GM12878 (cell line): ENCODE data around the gene TMEM41B. TPM values are rescaled to one million over a fixed set of nuclear protein-coding genes. Genes with fewer than 3 reads are reported as not detected.
A peak's percentile ranks its signal among the peaks of the same experiment; 100 is the strongest.

Experiments used
- ATAC-seq: fragments of 200-7000 bp; cut with Tn5 transposase; 3 replicates; pipeline ENCODE4 v1.9.1; 2020; ENCODE audit warnings: mild to moderate bottlenecking, moderate library complexity
- BruUV-seq: library from RNA; stranded (reverse); fragments of 400-500 nt; replicated peaks from 2 replicates; lab custom pipeline; 2021; lab: Mats Ljungman, UMichigan
- CTCF ChIA-PET: fragments of 300-600 bp; sonication (Branson Sonifier 250); formaldehyde crosslinking; extraction: SDS; loops from one replicate; lab custom pipeline; 2021; ENCODE audit warnings: inconsistent platforms; lab: Yijun Ruan, JAX
- POLR2A ChIA-PET: fragments of 350-600 bp; formaldehyde crosslinking; extraction: SDS; loops from one replicate; lab custom pipeline; 2021; ENCODE audit warnings: inconsistent platforms; lab: Charles Lee
- RAD21 ChIA-PET: fragments of 300-600 bp; sonication (Branson Sonifier 250); formaldehyde crosslinking; loops from one replicate; lab custom pipeline; 2023; ENCODE audit warnings: antibody characterized with exemption; ENCODE audit not compliant: unreplicated experiment; lab: Charles Lee
- SMC1A ChIA-PET: fragments of 300-600 bp; sonication (Branson Sonifier 250); formaldehyde crosslinking; loops from one replicate; lab custom pipeline; 2023; ENCODE audit not compliant: unreplicated experiment, uncharacterized antibody; lab: Charles Lee
- DNase-seq: peaks from one replicate; pipeline ENCODE4 v3.0.0-alpha.2; 2011; ENCODE audit warnings: low read depth, low spot score
- FAIRE-seq: peaks from 3 replicates; lab custom pipeline; 2011; peaks lifted over from hg19 to GRCh38; lab: Jason Lieb, UNC
- H2AFZ ChIP-seq: 2 replicates; pipeline ENCODE4 v1.6.0; 2011; ENCODE audit warnings: low read depth, low read length, control low read depth; ENCODE audit not compliant: control insufficient read depth
- H3K27ac ChIP-seq: 2 replicates; pipeline ENCODE4 v1.5.1; 2011; ENCODE audit warnings: control low read depth; ENCODE audit not compliant: control insufficient read depth, insufficient read depth
- H3K27me3 ChIP-seq, 2 experiments: replicated peaks in 1 of 2; 2 replicates each; pipeline versions ENCODE4 v1.6.0 to v1.6.1; 2011; ENCODE audit warnings: low read length in 1 of 2; ENCODE audit not compliant: control insufficient read depth in 2 of 2, insufficient read depth in 2 of 2
- H3K36me3 ChIP-seq, 2 experiments: 2 replicates each; pipeline ENCODE4 v1.5.1; 2011; ENCODE audit warnings: low read length in 1 of 2; ENCODE audit not compliant: control insufficient read depth in 2 of 2, insufficient read depth in 2 of 2
- H3K4me1 ChIP-seq: 2 replicates; pipeline ENCODE4 v1.6.1; 2011; ENCODE audit warnings: mild to moderate bottlenecking, low read length, moderate library complexity, mixed read lengths; ENCODE audit not compliant: control insufficient read depth, insufficient read depth
- H3K4me2 ChIP-seq: 2 replicates; pipeline ENCODE4 v1.6.0; 2011; ENCODE audit warnings: control low read depth; ENCODE audit not compliant: control insufficient read depth, insufficient read depth
- H3K4me3 ChIP-seq: fragments of 200-600 bp; sonication (generic); 2 replicates; pipeline ENCODE4 v1.5.1; 2016
- H3K79me2 ChIP-seq: 2 replicates; pipeline ENCODE4 v1.6.0; 2011; ENCODE audit warnings: low read length; ENCODE audit not compliant: control insufficient read depth, insufficient read depth
- H3K9ac ChIP-seq: 2 replicates; pipeline ENCODE4 v1.8.0; 2011; ENCODE audit warnings: low read length, control low read depth, mixed read lengths; ENCODE audit not compliant: control insufficient read depth, insufficient read depth
- H3K9me3 ChIP-seq: replicated peaks from 3 replicates; pipeline ENCODE4 v1.5.1; 2011; ENCODE audit warnings: mild to moderate bottlenecking, low read length; ENCODE audit not compliant: control insufficient read depth, insufficient read depth
- H4K20me1 ChIP-seq: 2 replicates; pipeline ENCODE4 v1.6.0; 2011; ENCODE audit not compliant: control insufficient read depth, insufficient read depth
- CBX3 ChIP-seq: fragments of 200-600 bp; sonication (generic); IDR thresholded peaks from 2 replicates; pipeline ENCODE4 v1.6.1; 2016; ENCODE audit warnings: low read depth, borderline replicate concordance
- CEBPB ChIP-seq, 2 experiments: fragments of 150-350 bp in 1 of 2; IDR thresholded peaks; 2 replicates each; pipeline ENCODE4 v1.6.1; 2012 to 2014; ENCODE audit warnings: low read depth in 2 of 2, low read length in 2 of 2, borderline replicate concordance in 1 of 2, inconsistent platforms in 1 of 2
- EGR1 ChIP-seq, 2 experiments: IDR thresholded peaks; 1 replicate in 1 of 2; 2 replicates in 1 of 2; pipeline ENCODE4 v1.6.1; 2011 to 2012; ENCODE audit warnings: low read depth in 2 of 2, low read length in 2 of 2, borderline replicate concordance in 1 of 2, mild to moderate bottlenecking in 1 of 2, moderate library complexity in 1 of 2
- ETV6 ChIP-seq, 2 experiments: fragments of 450-650 bp in 1 of 2; IDR thresholded peaks in 1 of 2; conservative IDR thresholded peaks in 1 of 2; 2 replicates each; pipeline ENCODE4 v1.6.1; 2014; ENCODE audit warnings: antibody characterized with exemption in 1 of 2, borderline replicate concordance in 1 of 2, low read depth in 1 of 2, mild to moderate bottlenecking in 1 of 2, moderate library complexity in 1 of 2
- KLF5 ChIP-seq: fragments of 450-650 bp; IDR thresholded peaks from 2 replicates; pipeline ENCODE4 v1.6.1; 2014; ENCODE audit warnings: mild to moderate bottlenecking; ENCODE audit not compliant: partially characterized antibody
- NR2F1 ChIP-seq: fragments of 450-650 bp; conservative IDR thresholded peaks from 2 replicates; pipeline ENCODE4 v1.6.1; 2017; ENCODE audit warnings: mild to moderate bottlenecking
- RB1 ChIP-seq: fragments of 450-650 bp; formaldehyde crosslinking; IDR thresholded peaks from 2 replicates; pipeline ENCODE4 v1.6.1; 2017; ENCODE audit warnings: mild to moderate bottlenecking, borderline replicate concordance
- SUZ12 ChIP-seq: fragments of 200-600 bp; sonication (generic); IDR thresholded peaks from one replicate; pipeline ENCODE4 v1.6.1; 2018; ENCODE audit warnings: antibody characterized with exemption, mild to moderate bottlenecking; ENCODE audit not compliant: unreplicated experiment
- WGBS: methylation state at CpG from one replicate; pipeline ENCODE4 v1.1.6; 2016; ENCODE audit warnings: low lambda C conversion rate; ENCODE audit not compliant: insufficient replicate concordance, insufficient coverage; ENCODE audit errors: missing lambda C conversion rate; 5-methylcytosine and 5-hydroxymethylcytosine counted together
- in situ Hi-C: fragments of 300-500 bp; cut with MboI; formaldehyde crosslinking; loops from 9 replicates; pipeline ENCODE4 v1.14.3; 2018; ENCODE audit warnings: mixed read lengths
- intact Hi-C: fragments of 100-400 bp; cut with micrococcal nuclease; formaldehyde crosslinking; loops from one replicate; pipeline ENCODE4 v1.14.2; 2022; ENCODE audit not compliant: unreplicated experiment
- polyA plus RNA-seq, 11 experiments: library from polyadenylated mRNA; depleted of rRNA in 4 of 11; unstranded in 6 of 11; stranded (reverse) in 5 of 11; fragments of >200 nt; fragmentation: Nextera tagmentation in 4 of 11; fragmentation: Illumina TruSeq in 1 of 11; extraction: Ambion mirVana in 4 of 11; extraction: Trizol in 1 of 11; gene quantifications; 1 replicate in 1 of 11; 2 replicates in 10 of 11; pipeline versions ENCODE4 v1.2.1 to v1.2.3, GENCODE V29; 2011 to 2016; ENCODE audit warnings: inconsistent platforms in 2 of 11, missing spikeins in 2 of 11, low read depth in 1 of 11
- total RNA-seq, 4 experiments: library from RNA; depleted of rRNA in 3 of 4; stranded (reverse); fragments of >200 nt in 3 of 4; fragmentation: Illumina TruSeq in 1 of 4; extraction: Trizol in 1 of 4; gene quantifications; 2 replicates each; pipeline versions ENCODE4 v1.2.1 to v1.2.3, GENCODE V29; 2013 to 2021

TMEM41B gene
- total and polyA plus RNA-seq, 10 of the 15 experiments (the other 5 are each of a cell fraction or from before 2014, with no cell fraction given), result 8.0 to 31.0 (median 20.5) TPM

- ChIA-PET POLR2A (interaction anchor here (0.7 to 1.6 kb wide), 2 partner anchors 10 to 41 kb away, joined by 3 to 4 read pairs; no protein-coding TSS in a partner anchor), SMC1A (interaction anchor here (1.1 to 3.3 kb wide), 5 partner anchors 10 to 42 kb away, joined by 3 to 19 read pairs (median 8); no protein-coding TSS in a partner anchor), RAD21 (interaction anchor here (1.2 to 1.9 kb wide), 3 partner anchors 10 to 84 kb away, joined by 3 to 6 read pairs (median 4); no protein-coding TSS in a partner anchor), CTCF (interaction anchor here (0.7 to 1.6 kb wide), 3 partner anchors 10 to 255 kb away, joined by 3 to 4 read pairs (median 4); no protein-coding TSS in a partner anchor)
- ATAC-seq (peak; percentile 40), FAIRE-seq (no peak), DNase-seq (no peak)
- peaks cover 26% of the 10 kb centered on the region for H3K4me1 ChIP-seq
- no TSS peak for BruUV-seq
- intact Hi-C loops (loop anchor here (2.0 kb wide), 1 partner anchor 41 kb away; no protein-coding TSS in a partner anchor), in situ Hi-C loops (no loop called here)
- WGBS, result 53% methylated on average over 3 of the region's 3 CpGs
- peaks cover 17% of the 10 kb centered on the region for H3K79me2 ChIP-seq
- no peak overlapping the region for H2AFZ ChIP-seq
- H3K4me2 ChIP-seq, result no peak overlapping the region
- H3K9me3 ChIP-seq, result no peaks in the 10 kb centered on the region
- H3K4me3 ChIP-seq, result no peak overlapping the region
- H3K27me3 ChIP-seq, result no peaks in the 10 kb centered on the region
- no peak overlapping the region for H3K9ac ChIP-seq
- H4K20me1 ChIP-seq, result no peaks in the 10 kb centered on the region
- no peaks in the 10 kb centered on the region for H3K36me3 ChIP-seq
- TF ChIP-seq EGR1 (IDR thresholded peaks at IDR 0.05; ENCODE audit: borderline replicate concordance in 1 of 2, low read depth in 2 of 2, low read length in 2 of 2) (no peak), RB1 (no peak), NR2F1 (no peak), SUZ12 (no peak), ETV6 (conservative IDR thresholded peaks at IDR 0.05 in 1 of 2, IDR thresholded peaks at IDR 0.05 in 1 of 2; ENCODE audit: borderline replicate concordance in 1 of 2, low read depth in 1 of 2) (no peak), CEBPB (IDR thresholded peaks at IDR 0.05; ENCODE audit: borderline replicate concordance in 1 of 2, low read depth in 2 of 2, low read length in 2 of 2) (no peak), KLF5 (no peak), CBX3 (no peak)
- TF ChIP-seq, all 136 proteins: peak for 0
- no peak overlapping the region for H3K27ac ChIP-seq
These were observed 63.1 kb downstream of the TMEM41B start for GRCh38 chr11:9251311-9251710.
